GM18870 (cell line): Measurements from ENCODE around the gene NFYC.

Source experiments
- ATAC-seq: cut with Tn5 transposase; IDR thresholded peaks from one replicate; pipeline ENCODE4 v1.9.1; 2021; ENCODE audit warnings: moderate library complexity; ENCODE audit not compliant: unreplicated experiment

NFYC gene

GRCh38 chr1:40691538-40692428 is at the start of gene NFYC:
Gene NFYC (plus strand): TSS chr1:40691704. CDS start chr1:40738844, 47,140 bp downstream.
- peak; percentile 64 for ATAC-seq

- no peak for ATAC-seq
These were observed 46.3 kb upstream of the NFYC start for GRCh38 chr1:40645118-40645680.

- ATAC-seq: no peak
These were observed 45.2 kb upstream of the NFYC start for GRCh38 chr1:40646315-40646714.

- ATAC-seq: no peak
These were observed 43.3 kb upstream of the NFYC start for GRCh38 chr1:40648200-40648599.

GRCh38 chr1:40648928-40649591 is 42.4 kb upstream of the NFYC start:
- no peak for ATAC-seq

- no peak for ATAC-seq
These were observed 41.9 kb upstream of the NFYC start for GRCh38 chr1:40649592-40649930.

GRCh38 chr1:40650075-40650474 is 41.4 kb upstream of the NFYC start:
- ATAC-seq: no peak

GRCh38 chr1:40651138-40651857 is 40.2 kb upstream of the NFYC start:
- no peak for ATAC-seq

GRCh38 chr1:40652468-40652867 is 39.0 kb upstream of the NFYC start:
- ATAC-seq: no peak

GRCh38 chr1:40652979-40653378 is 38.5 kb upstream of the NFYC start:
- no peak for ATAC-seq

- no peak for ATAC-seq
These were observed 37.5 kb upstream of the NFYC start for GRCh38 chr1:40653851-40654537.

GRCh38 chr1:40657046-40657445 is 34.5 kb upstream of the NFYC start:
- no peak for ATAC-seq

- ATAC-seq: no peak
These were observed 32.5 kb upstream of the NFYC start for GRCh38 chr1:40658751-40659648.

GRCh38 chr1:40659649-40659947 is 31.9 kb upstream of the NFYC start:
- ATAC-seq: no peak

- no peak for ATAC-seq
These were observed 29.8 kb upstream of the NFYC start for GRCh38 chr1:40661678-40662077.

- no peak for ATAC-seq
These were observed 29.4 kb upstream of the NFYC start for GRCh38 chr1:40662151-40662550.

GRCh38 chr1:40662864-40663263 is 28.6 kb upstream of the NFYC start:
- ATAC-seq: no peak

GRCh38 chr1:40663324-40664166 is 28.0 kb upstream of the NFYC start:
- ATAC-seq: no peak

GRCh38 chr1:40664167-40664537 is 27.4 kb upstream of the NFYC start:
- no peak for ATAC-seq
